H1 (cell line): Measurements from ENCODE around the gene TKFC. TPM values are rescaled to one million over a fixed set of nuclear protein-coding genes. Genes with fewer than 3 reads are reported as not detected.

Source experiments
- NANOG ChIP-seq: IDR thresholded peaks from 2 replicates; pipeline ENCODE4 v1.6.1; 2011; ENCODE audit warnings: low read length, low read depth, mild to moderate bottlenecking, inconsistent platforms; ENCODE audit not compliant: insufficient read depth, poor library complexity, severe bottlenecking
- PHF8 ChIP-seq: fragments of 200-600 bp; sonication (generic); conservative IDR thresholded peaks from 2 replicates; pipeline ENCODE4 v1.7.1; 2012; ENCODE audit warnings: low read depth, mild to moderate bottlenecking, inconsistent platforms, low read length, moderate library complexity
- polyA plus RNA-seq, 7 experiments: library from polyadenylated mRNA; depleted of rRNA in 3 of 7; stranded (reverse) in 5 of 7; unstranded in 2 of 7; fragments of >200 nt in 5 of 7; fragments of 200-250 nt in 2 of 7; gene quantifications; 1 replicate in 5 of 7; 2 replicates in 1 of 7; 4 replicates in 1 of 7; pipeline versions ENCODE4 v1.2.1 to v1.2.3, GENCODE V29; 2011 to 2013; ENCODE audit warnings: missing spikeins in 2 of 7, mixed read lengths in 2 of 7
- total RNA-seq: library from RNA; stranded (reverse); fragmentation: NEBNext Ultra II Directional; extraction: Animal tissue kit (Norgen Biotek cat#: 25700); gene quantifications from 2 replicates; pipeline ENCODE4 v1.2.1, GENCODE V29; 2021

Gene TKFC
- total and polyA plus RNA-seq, 2 of the 8 experiments (the other 6 are each of a cell fraction or from before 2014, with no cell fraction given): 53.5 to 55.0 TPM

GRCh38 chr11:61343792-61344745 lies 11.0 kb downstream of the TKFC start (continued):
- TF ChIP-seq NANOG (no peak), PHF8 (no peak)
